SK-N-MC (cell line): ENCODE data around the gene KISS1.

Experiments used
- DNase-seq: peaks from one replicate; pipeline ENCODE4 v3.0.0-alpha.2; 2011; ENCODE audit warnings: low read depth, low spot score
- H3K27ac ChIP-seq: fragments of 200-600 bp; sonication (generic); 2 replicates; pipeline ENCODE4 v1.5.1; 2016; ENCODE audit warnings: mixed run types
- H3K36me3 ChIP-seq: fragments of 200-600 bp; sonication (generic); 2 replicates; pipeline ENCODE4 v1.6.1; 2017; ENCODE audit warnings: antibody characterized with exemption, low read length, mixed read lengths; ENCODE audit not compliant: insufficient read depth
- H3K4me3 ChIP-seq: fragments of 200-600 bp; sonication (generic); 2 replicates; pipeline ENCODE4 v1.5.1; 2016
- H3K9ac ChIP-seq: fragments of 200-600 bp; sonication (generic); 2 replicates; pipeline ENCODE4 v1.8.0; 2017; ENCODE audit warnings: mixed run types, mixed read lengths; ENCODE audit not compliant: insufficient read length
- H3K9me3 ChIP-seq: fragments of 200-600 bp; sonication (generic); 2 replicates; pipeline ENCODE4 v1.6.1; 2017; ENCODE audit warnings: low read depth, mild to moderate bottlenecking, antibody characterized with exemption, low read length, moderate library complexity, mixed read lengths
- EZH2 ChIP-seq: fragments of 200-600 bp; sonication (generic); IDR thresholded peaks from one replicate; pipeline ENCODE4 v1.6.1; 2017; ENCODE audit warnings: antibody characterized with exemption
- FOXP2 ChIP-seq: optimal IDR thresholded peaks from 2 replicates; pipeline ENCODE3; 2011; ENCODE audit warnings: mild to moderate bottlenecking, moderate library complexity; ENCODE audit not compliant: insufficient read depth; ENCODE audit errors: extremely low read length, control extremely low read depth
- POLR2AphosphoS5 ChIP-seq: IDR thresholded peaks from 2 replicates; pipeline ENCODE4 v1.6.1; 2012; ENCODE audit warnings: mild to moderate bottlenecking, low read depth, low read length, borderline replicate concordance

Gene KISS1

GRCh38 chr1:204190212-204191211 lies 5.8 kb downstream of the KISS1 start:
- Histone ChIP-seq H3K36me3 (no peaks in the 10 kb centered on the region), H3K27ac (peak overlapping the region; percentile 33; the same call in 1 of the 2 replicates), H3K4me3 (peak overlapping the region; percentile 68), H3K9me3 (no peaks in the 10 kb centered on the region), H3K9ac (no peak overlapping the region)
- DNase-seq: peak; percentile 30
- no peak for TF ChIP-seq EZH2
- TF ChIP-seq POLR2AphosphoS5: no peak
- no peak for TF ChIP-seq FOXP2

GRCh38 chr1:204188959-204189639 lies 7.2 kb downstream of the KISS1 start:
- no peak for TF ChIP-seq POLR2AphosphoS5
- no peak for TF ChIP-seq EZH2
- TF ChIP-seq FOXP2: no peak
- no peak for DNase-seq
- Histone ChIP-seq H3K9me3 (no peaks in the 10 kb centered on the region), H3K36me3 (no peaks in the 10 kb centered on the region), H3K9ac (no peak overlapping the region), H3K27ac (no peak overlapping the region), H3K4me3 (no peak overlapping the region)

- Histone ChIP-seq H3K9ac (no peak overlapping the region), H3K27ac (no peak overlapping the region), H3K4me3 (no peak overlapping the region), H3K36me3 (no peaks in the 10 kb centered on the region), H3K9me3 (no peaks in the 10 kb centered on the region)
- no peak for TF ChIP-seq FOXP2
- TF ChIP-seq POLR2AphosphoS5: no peak
- TF ChIP-seq EZH2: no peak
- no peak for DNase-seq
Measured at GRCh38 chr1:204186597-204186996, 9.7 kb downstream of the KISS1 start.

- Histone ChIP-seq H3K9ac (no peak overlapping the region), H3K4me3 (no peak overlapping the region), H3K36me3 (no peaks in the 10 kb centered on the region), H3K9me3 (no peaks in the 10 kb centered on the region), H3K27ac (no peak overlapping the region)
- DNase-seq: no peak
- TF ChIP-seq POLR2AphosphoS5 (no peak), EZH2 (no peak), FOXP2 (no peak)
Measured at GRCh38 chr1:204181116-204181515, 15.2 kb downstream of the KISS1 start.

- TF ChIP-seq EZH2 (no peak), FOXP2 (no peak), POLR2AphosphoS5 (no peak)
- no peak overlapping the region for H3K9ac ChIP-seq
- H3K36me3 ChIP-seq: no peaks in the 10 kb centered on the region
- no peak for DNase-seq
- H3K4me3 ChIP-seq: no peak overlapping the region
- no peak overlapping the region for H3K27ac ChIP-seq
- no peaks in the 10 kb centered on the region for H3K9me3 ChIP-seq
Measured at GRCh38 chr1:204180133-204180532, 16.2 kb downstream of the KISS1 start.

GRCh38 chr1:204178487-204179281 lies 17.6 kb downstream of the KISS1 start:
- Histone ChIP-seq H3K36me3 (no peaks in the 10 kb centered on the region), H3K9ac (no peak overlapping the region), H3K27ac (no peak overlapping the region), H3K9me3 (no peaks in the 10 kb centered on the region), H3K4me3 (no peak overlapping the region)
- TF ChIP-seq FOXP2: no peak
- no peak for TF ChIP-seq EZH2
- no peak for TF ChIP-seq POLR2AphosphoS5
- no peak for DNase-seq

GRCh38 chr1:204177133-204177532 lies 19.2 kb downstream of the KISS1 start:
- Histone ChIP-seq H3K4me3 (no peak overlapping the region), H3K9me3 (no peaks in the 10 kb centered on the region), H3K9ac (no peak overlapping the region), H3K36me3 (no peaks in the 10 kb centered on the region), H3K27ac (no peak overlapping the region)
- no peak for DNase-seq
- TF ChIP-seq POLR2AphosphoS5: no peak
- TF ChIP-seq FOXP2: no peak
- TF ChIP-seq EZH2: no peak

- no peak overlapping the region for H3K27ac ChIP-seq
- no peaks in the 10 kb centered on the region for H3K36me3 ChIP-seq
- TF ChIP-seq POLR2AphosphoS5: no peak
- no peak for TF ChIP-seq FOXP2
- TF ChIP-seq EZH2: no peak
- DNase-seq: no peak
- no peaks in the 10 kb centered on the region for H3K9me3 ChIP-seq
- no peak overlapping the region for H3K9ac ChIP-seq
- no peak overlapping the region for H3K4me3 ChIP-seq
Measured at GRCh38 chr1:204176049-204176448, 20.2 kb downstream of the KISS1 start.
